CD4-positive, alpha-beta T cell treated with Interleukin-12 subunit alpha and Interleukin-12 subunit beta, for 1 hour (primary cell): ENCODE data around the gene ELMO3.

Source experiments
- DNase-seq: peaks from one replicate; pipeline ENCODE4 v3.0.0-alpha.2; 2020

ELMO3 gene

DNA sequence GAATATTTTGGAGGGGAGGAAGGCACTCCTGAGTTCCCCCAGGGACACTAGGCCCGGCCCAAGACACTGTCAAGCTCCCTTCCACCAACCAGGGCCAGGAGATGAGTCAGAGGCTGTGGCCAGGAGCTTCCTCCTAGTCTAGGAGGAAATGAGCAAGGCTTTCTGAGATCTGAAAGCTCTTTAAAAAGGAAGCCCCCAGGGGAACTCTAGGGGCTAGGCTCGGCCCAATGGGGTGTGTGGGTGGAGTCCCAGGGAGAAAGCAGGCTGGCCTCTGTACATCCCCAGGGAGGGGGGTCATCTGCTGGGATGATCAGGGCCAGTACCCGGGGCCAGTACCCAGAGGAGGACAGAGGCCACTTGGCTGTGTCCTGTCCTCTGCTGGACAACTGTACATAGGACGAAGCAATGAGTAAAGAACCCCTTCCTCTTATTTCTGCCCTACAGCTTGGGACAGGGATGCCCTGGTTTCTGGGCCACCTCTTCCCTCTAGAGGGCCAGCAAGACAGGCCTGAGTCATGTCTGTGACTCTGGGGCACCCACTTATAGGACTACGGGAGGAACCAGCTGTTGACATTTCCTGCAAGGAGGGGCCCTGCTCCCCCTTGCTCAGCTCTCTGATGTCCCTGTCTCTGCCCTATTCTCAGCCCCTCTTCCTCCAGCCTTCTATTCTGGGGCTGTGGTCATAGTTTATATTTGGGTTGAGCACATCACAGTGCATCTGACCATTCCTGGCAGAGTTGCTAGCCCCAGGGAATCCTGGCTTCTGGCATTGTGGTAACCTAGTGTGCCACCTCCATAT lies 45.7 kb downstream of the ELMO3 start:
- DNase-seq, result peak; percentile 86

DNA sequence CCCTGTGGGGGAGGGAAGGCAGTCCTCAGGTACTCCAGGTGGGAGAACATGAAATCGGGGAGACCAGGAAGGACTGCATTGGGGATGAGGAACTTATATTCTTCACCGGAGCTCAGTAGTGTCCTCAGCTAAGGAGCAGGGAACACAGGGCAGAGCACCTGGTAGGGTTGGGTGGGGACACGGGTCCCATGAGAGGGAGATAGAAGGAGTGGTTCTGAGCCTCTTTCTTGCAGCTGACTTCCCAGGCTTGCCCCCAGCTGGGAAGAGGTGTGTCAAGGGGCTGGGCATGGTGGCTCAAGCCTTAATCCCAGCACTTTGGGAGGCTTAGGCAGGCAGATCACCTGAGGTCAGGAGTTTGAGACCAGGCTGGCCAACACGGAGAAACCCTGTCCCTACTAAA lies 46.3 kb downstream of the ELMO3 start:
- no peak for DNase-seq

DNA sequence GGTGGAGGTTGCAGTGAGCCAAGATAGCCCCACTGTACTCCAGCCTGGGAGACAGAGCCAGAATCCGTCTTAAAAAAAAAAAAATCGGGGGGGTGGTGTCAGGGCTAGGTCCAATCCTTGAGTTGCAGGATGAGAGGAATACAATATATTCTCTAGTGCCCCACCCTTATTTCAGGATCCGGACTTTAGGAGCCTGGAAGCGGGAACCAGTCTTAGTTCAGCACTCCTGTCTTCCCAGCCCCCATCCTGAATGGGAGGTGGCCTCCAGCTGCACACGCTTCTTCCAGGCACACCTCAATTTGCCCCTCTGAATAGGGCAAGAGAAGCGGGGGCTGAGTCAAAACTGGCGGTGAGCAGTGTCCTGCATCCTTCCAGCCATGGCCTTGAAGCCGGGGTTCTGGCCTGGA lies 46.7 kb downstream of the ELMO3 start:
- DNase-seq, result no peak

DNA sequence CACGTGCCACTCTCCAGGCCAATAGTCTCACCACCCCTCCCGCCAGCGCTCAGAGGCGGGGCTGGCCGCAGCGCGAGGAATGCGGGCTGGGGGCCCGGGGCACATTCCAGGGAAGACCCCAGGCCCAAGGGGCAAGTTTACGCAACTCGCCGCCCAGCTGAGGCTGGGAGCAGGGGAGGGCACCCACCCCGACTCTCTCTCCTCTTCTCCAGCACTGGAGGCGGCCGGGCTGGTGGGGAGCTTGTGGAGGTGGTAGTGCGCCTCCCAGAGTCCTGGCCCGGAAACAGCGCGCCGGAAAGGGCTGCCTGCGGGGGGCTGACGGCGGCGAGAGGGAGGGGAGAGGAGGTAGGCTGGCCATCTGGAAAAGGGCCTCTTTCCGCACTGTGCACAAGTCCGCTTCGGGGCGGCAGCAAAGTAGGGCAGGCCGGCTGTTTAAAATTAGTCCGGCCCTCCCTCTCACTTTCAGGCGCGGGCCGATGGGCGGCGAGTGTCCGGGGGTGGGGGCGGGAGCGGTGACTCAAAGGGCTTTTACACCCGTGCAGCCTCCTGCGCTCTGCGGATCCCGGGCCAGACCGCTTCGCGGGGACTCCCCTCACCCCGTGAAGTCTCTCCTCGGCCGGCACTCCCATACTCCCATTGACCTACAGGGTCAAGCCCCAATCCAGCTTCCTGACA lies 47.3 kb downstream of the ELMO3 start:
- peak; percentile 45 for DNase-seq

DNA sequence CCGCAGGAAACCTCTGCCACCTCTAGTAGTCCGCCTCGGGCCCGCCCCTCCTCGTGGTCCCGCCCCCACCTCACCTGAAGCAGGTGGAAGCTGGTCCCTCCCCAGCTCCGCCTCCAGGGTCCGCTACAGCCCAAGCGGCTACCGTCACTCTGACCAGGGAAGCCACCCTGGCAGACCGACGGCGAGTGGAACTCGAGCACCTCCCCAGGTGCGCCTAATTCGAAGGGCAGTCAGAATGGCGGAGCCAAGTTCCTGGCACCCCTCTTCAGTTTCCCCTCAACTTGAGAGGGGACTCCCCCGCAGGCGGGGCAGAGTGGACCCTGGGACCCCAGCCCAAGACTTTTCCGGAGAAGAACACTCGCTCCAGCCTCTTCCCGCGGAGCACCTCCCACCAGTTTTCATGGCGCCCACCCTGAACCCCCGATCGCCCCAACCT lies 47.8 kb downstream of the ELMO3 start:
- DNase-seq, result peak; percentile 57

DNA sequence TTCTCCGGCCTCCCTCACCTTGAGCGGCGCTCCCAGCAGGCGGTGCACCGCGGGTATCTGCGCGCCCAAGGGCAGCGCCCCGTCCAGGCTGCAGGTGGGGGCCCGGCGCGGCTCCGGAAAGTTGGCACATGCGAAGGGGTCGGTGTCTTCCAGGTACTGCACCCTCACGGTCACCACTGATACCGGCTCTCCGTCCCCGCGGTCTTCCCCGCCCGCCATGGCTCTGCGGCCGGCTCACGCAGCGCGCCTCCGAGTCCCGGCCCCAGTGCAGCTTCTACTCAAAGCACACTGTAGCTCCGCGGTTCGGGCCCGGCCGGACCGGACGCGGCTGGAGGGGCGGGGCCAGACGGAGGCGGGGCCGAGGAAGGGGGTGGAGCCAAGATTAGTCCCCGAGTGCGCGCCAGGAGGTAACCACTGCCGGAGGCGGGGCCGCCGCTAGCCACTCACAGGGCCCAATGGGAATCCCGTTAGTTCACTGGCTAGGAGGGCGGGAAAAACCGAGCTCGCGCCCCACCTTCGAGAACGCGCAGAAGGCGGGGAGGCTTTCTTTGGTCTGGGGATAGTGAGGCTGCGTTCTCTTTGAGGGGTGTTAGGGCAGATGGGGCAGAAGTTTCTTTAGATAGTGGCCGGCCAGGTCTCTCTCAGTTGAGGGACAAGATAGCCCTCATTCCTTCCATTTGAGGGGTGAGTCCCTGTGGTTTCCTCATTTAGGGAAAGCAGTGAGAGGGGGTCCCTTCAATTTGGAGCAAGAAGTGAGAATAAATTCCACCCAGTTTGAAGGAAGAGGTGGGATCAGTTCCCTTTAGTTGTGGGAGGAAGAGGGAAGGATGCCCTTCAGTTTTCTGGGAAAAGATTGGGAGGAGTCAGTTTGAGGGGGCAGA lies 48.5 kb downstream of the ELMO3 start, which contains the start of gene FHOD1:
Gene FHOD1, minus strand, starts transcription at position 290 of the 881 bp plus-strand sequence. Its CDS starts 71 bp downstream, at position 219.
- DNase-seq, result peak; percentile 96

DNA sequence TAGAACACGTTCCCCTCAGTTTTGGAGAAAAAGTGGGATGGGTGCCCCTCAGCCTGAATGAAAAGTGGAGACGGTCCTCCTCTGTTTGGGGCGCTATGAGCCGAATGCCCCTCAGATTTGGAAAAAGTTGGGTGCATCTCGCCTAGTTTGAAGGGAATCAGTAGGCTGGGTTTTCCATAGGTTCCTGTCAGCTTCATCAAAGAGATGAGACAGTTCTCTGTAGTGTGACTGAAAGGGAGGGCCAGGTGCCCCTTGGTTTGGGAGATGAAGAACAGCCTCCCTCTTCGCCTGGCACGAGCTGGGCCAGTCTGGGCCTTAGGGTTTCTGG lies 49.1 kb downstream of the ELMO3 start:
- DNase-seq, result no peak

DNA sequence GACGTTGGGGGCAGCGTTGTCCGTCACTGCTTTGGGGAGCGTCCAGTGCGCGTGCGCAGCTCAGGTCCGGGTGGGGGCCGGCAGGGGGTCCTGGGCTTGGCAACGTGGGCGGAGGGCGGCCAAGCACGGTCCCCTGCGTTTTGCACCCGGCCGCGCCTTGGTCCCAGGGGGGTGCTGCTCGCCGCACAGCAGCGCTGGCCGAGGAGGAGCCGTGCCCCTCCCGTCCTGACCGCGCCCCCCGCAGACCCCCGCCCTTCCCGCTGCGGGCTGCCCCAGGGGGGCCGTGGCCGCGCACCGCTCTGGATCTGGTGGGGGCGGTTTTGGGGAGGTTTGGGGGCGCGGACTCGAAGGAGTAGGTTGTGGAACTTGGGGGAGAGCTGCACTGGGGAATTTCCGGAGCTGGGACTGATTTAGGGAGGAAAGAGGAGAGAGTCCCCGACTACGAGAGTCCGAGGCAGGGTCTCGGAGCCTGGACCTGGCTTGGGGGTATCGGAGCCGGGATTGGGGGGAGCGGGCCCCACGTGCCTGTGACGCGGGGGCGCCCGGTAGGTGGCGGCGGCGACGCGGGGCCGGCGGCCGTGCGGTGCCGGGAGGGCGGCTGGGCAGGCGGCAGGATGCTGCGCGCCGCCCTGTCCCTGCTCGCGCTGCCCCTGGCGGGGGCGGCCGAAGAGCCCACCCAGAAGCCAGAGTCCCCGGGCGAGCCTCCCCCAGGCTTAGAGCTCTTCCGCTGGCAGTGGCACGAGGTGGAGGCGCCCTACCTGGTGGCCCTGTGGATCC lies 49.7 kb downstream of the ELMO3 start, which contains the start of gene SLC9A5:
Gene SLC9A5, plus strand, starts transcription at position 579 of the 777 bp plus-strand sequence. Its CDS starts 36 bp downstream, at position 615.
- peak; percentile 29 for DNase-seq

DNA sequence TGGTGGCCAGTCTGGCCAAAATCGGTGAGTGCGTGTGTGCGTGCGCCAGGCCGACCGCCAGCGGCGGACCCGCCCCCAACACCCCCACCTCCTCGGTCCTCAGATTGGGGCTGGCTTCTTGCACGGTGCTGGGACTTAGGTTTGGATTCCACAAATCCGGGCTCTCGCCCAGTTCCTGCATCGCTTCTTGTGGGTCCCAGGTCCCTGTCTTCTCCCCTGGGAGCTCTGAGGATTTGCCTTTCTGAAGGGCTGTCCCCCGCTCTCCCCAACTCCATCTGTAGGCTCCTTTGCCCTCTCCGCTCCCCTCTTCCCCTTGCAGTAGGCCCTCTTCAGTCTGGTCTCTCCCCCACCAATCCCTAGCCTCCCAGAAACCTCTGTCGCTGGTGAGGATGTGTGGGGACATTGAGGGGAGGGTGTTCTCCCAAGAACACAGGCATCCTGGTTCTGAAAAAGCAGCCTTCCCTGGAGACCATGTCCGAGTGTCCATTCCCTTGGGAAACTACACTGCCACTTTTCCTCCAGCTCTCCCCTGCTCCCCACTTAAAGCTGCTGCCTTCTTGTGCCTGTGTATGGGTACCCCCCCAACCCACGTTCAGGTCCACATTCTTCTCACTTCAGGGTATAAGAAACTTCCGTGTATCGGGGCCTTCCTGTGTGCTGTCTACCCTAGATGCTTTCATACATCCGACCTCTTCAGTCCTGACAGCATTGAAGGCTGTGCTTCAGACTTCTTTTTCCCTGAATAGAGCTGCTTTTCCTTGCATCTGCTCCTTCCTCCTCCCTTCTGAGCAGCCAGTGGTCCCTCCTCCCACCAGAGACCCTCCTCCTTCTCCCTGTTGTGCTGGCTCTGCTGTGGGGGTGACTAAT lies 50.5 kb downstream of the ELMO3 start:
- no peak for DNase-seq

DNA sequence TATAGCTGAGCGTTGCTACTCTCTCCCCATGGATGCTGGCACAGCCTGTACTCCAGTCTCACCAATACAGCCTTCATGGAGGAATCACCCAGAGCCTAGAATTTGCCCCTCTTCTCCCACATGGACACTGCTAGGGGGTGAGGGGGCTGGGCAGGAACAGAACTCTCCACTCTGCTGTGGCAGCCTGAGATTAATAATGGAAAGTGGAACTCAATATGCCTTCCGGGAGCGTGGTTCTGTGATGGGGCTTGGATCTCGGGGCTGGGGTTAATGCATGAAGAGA lies 51.1 kb downstream of the ELMO3 start:
- no peak for DNase-seq

DNA sequence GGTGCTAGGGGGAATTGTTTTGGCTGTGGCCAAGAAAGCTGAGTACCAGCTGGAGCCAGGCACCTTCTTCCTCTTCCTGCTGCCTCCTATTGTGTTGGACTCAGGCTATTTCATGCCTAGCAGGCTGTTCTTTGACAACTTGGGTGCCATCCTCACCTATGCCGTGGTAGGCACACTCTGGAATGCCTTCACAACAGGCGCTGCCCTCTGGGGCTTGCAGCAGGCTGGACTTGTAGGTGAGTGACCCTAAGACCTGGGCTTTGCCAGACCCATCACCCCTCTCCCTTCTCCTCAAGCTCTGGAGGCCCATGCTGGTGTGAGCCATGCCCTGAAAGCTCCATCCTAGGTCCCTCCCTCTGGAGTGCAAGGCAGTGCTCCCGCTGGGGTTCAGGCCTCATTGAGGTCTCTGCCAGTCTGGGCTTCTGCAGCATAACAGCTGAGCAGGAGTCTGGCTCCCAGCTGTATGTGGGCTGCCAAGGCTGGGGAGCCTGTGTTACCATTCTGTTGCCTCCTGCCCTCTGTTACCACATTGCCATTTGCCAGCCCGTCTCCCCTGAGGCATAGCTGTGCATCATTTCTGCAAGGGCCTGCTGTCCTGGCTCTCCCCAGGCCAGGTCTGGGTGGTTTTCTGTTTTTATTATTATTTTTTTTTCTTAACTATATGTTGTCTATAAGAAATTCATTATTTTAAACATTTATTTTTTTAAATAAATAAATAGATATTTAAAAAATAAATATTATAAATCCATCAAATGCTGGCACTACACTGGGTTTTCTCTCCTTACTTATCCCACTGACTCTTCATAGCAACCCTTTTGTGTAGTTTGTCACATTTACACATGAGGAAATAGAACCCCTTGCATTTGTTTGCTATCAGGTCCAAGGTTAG lies 53.9 kb downstream of the ELMO3 start:
- no peak for DNase-seq
